NCI-H526 (cell line): ENCODE results near the gene ELL.
"Not testable (repeated sequence)": the region's sequence is repeated elsewhere in the genome, so short reads cannot be mapped to it uniquely, and the experiment has no call there.

ENCODE experiments used
- DNase-seq, 2 experiments: peaks; one replicate each; lab custom pipeline; 2025; lab: John Stamatoyannopoulos, UW

ELL gene

DNA sequence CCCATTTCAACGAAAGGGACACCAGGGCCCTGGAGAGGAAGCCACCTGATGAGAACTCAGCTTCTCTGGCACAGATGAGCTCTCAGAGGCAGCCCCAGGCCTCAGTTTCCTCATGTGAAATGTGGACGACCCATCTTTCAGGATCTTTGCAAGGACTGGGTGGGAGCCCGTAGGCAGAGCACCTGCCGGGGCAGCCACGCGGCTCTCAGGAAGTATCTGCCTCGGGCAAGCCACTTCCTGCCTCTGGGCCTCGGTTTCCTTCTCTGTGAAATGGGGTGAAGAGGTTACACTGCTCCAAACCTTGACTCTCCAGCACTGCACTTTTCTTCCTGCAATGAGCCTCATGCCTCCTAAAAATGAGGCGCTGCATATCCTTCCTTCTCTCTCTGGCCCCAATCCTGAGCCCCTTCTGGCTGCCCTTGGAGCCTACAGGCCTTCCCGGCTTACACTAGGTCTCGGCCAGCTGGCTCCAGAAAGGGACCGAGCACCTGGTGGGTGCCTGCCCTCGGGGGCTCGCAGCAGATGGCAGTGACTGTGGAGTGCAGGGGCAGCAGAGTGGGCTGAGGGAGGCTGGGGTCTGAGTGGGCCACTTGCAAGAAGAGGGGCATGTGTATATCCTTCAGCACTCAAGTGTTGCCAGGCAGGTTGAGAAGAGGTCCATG is 99.2 kb downstream of the ELL start:
- no peak for DNase-seq

DNA sequence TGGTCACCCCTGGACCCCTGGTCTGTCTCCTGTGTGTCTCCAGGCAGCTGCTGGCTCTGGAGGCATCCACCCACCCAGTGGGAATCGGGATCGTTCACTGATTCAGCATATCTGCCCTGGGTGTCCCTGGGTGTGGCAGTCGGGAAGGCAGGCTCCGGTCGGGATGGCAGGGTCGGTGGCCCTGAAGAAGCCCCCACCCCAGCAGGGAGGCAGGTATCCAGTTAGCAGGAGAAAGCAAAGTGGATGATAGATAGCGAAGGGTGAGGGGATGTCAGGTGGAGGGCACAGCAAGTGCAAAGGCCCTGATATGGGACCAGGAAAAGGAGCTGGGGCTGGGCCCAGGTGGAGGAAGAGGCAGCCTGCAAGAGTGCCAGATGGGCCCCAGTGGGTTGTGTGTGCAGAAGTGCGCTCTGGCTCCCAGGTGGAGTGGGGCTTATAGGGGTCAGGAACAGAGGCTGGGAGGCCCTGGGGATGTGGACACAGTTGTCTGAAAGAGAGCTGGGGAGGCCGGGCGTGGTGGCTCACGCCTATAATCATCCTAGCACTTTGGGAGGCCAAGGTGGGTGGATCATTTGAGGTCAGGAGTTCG is 100.4 kb downstream of the ELL start:
- DNase-seq = no peak

GRCh38 chr19:18420930-18421329 is 100.9 kb downstream of the ELL start:
- DNase-seq = no peak

- peak in 1 of 2 experiments; percentile 46 for DNase-seq
Observed at GRCh38 chr19:18419699-18420460, 102.0 kb downstream of the ELL start.

GRCh38 chr19:18419195-18419698 is 102.6 kb downstream of the ELL start, which contains the start of gene SSBP4:
SSBP4 (plus strand) TSS chr19:18419398; CDS start chr19:18419649, 251 bp downstream.
- peak in 1 of 2 experiments; percentile 84 for DNase-seq

- DNase-seq = no peak
Observed at GRCh38 chr19:18418483-18419194, 103.2 kb downstream of the ELL start.

DNA sequence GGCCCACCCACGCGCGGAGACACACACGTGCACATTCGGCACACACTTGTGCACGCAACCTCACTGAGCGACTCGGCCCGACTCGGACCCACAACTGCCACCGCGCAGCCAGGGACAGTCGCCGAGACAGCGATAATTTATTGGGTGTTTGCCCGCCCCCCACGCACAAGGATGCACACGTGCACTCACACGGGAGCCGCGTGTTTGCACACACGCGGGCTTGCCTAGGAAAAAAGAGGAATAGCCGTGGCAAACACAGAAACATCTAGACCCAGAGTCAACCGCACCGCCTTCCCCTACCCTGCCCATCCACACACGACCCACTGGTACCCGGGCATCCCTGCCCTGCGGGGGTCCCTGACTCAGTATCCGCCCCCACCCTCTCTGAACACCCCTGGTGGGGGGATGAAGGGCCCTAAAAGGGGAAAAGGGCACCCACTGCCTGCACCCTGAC is 103.8 kb downstream of the ELL start:
- DNase-seq = no peak

- DNase-seq = peak in 1 of 2 experiments; percentile 37
Observed at GRCh38 chr19:18417250-18418028, 104.4 kb downstream of the ELL start.

- DNase-seq = peak in 1 of 2 experiments; percentile 68
Observed at GRCh38 chr19:18416778-18417249, 105.1 kb downstream of the ELL start.

- no peak for DNase-seq
Observed at GRCh38 chr19:18415178-18415867, 106.5 kb downstream of the ELL start.

DNA sequence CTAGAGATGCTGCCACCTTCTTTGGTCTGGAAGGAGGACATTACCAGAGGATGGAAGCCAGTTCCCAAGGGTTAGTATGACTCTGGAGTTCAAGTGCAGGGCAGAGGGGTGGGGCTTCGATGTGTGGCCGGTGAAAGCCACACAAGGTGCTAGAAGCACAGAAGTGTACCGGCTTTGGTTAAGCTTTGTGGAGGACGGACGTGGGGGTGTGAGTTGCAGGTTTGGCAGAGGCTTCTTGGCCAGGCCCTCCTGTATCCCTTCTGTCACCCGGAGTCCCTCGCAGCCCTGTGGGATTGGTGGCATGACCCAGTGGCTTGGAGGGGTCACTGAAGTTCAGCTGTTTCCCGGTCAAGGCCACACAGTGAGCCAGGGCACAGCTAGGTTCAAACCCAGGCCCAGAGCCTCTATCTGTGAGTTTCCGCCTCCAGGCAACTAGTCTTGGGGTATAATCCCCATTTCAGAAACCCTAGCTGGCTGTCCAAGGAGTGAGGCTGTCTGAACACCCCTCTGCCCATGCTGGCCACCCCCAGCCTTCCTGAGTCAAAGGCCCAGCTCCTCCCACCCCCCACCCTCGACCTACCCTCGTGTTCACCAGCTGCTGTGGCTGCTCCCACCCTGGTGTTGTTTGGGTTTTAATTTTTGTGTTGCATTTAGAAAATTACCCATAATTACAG is 107.2 kb downstream of the ELL start:
- no peak for DNase-seq

DNA sequence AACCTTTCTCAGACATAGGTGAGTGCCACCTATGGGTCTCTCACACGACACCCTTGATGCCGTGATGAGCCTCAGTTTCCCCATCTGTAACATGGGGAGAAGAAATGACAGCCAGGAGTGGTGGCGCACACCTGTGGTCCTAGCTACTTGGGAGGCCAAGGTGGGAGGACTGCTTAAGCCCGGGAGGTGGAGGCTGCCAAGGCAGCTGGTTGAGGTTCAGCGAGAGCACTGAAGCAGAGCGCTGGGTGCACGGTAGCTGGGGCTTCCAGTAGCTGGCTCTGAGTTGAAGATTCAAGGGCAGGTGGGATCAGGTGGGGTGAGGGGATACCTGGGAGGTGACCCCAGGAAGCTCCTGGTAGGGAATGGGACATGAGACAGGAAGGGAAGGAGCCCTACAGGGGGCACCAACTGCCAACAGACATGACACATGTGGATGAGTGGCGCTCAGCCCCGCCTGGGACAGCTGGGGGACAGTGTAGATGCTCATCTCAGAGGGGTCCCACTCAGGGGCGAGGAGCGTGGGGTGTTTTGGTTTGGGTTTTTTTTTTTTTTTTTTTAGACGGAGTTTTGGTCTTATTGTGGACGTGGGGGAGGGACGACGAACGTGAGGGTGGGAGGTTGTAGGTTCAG is 109.1 kb downstream of the ELL start:
- no peak for DNase-seq

- peak in 1 of 2 experiments; percentile 39 for DNase-seq
Observed at GRCh38 chr19:18408053-18408476, 113.8 kb downstream of the ELL start.

DNA sequence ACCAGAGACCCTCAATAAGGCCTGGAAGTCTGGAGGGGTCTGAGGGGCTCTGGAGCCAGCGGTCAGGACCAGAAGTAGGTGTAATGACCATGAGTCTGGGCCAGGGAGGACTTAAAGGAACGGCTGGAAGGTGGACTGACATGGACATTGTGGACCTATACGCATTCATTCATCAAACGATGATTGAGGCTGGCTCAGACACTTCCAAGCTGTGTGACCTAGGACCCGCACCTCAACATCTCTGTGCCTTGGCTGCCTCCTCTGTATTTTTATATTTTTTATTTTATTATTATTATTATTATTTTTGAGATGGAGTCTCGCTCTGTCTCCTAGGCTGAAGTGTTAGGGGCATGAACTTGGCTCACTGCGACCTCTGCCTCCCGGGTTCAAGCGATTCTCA is 115.1 kb downstream of the ELL start:
- no peak for DNase-seq

DNA sequence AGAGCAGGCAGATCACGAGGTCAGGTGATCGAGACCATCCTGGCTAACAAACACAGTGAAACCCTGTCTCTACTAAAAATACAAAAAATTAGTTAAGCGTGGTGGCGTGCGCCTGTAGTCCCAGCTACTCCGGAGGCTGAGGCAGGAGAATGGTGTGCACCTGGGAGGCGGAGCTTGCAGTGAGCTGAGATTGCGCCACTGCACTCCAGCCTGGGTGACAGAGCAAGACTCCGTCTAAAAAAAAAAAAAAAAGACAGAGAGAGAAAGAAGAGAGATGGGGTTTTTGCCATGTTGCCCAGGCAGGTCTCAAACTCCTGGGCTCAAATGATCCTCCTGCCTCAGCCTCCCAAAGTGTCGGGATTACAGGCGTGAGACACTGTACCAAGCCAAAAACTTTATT is 116.1 kb downstream of the ELL start:
- not testable (repeated sequence) for DNase-seq

DNA sequence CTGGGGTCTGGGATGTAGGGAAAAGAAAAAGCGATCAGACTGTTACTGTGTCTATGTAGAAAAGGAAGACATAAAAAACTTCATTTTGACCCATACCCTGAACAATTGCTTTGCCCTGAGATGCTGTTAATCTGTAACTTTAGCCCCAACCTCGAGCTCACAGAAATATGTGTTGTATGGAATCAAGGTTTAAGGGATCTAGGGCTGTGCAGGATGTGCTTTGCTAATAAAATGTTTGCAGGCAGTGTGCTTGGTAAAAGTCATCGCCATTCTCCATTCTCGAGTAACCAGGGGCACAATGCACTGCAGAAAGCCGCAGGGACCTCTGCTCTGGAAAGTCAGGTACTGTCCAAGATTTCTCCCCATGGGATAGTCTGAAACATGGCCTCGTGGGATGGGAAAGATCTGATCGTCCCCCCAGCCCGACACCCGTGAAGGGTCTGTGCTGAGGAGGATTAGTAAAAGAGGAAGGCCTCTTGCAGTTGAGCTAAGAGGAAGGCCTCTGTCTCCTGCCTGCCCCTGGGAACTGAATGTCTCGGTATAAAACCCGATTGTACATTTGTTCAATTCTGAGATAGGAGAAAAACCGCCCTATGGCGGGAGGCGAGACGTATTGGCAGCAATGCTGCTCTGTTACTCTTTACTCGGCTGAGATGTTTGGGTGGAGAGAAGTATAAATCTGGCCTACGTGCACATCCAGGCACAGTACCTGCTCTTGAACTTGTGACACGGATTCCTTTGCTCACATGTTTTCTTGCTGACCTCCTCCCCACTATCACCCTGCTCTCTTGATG is 119.2 kb downstream of the ELL start:
- not testable (repeated sequence) for DNase-seq

DNA sequence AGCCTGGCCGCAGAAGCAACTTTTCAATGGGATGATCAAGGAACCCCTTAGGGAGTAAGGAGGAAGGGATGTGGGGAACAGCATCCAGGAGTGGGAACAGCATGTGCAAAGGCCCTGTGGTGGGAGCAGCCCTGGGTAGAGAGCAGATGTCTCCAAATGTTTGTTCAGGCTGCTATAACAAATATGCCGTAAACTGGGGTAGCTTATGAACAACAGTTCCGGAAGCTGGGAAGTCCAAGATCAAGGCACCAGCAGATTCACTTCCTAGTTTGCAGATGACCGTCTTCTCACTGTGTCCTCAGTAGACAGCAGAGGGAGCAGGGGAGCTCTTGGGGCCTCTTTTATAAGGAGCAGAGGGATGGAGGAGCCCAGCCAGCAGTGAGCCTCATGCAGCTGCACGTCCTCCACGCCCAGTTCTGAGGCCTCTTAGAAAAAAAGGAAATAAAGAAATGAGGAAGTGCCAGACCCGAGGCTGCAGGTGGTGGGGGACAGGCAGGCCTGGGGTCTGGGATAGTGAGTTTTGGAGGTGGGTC is 120.2 kb downstream of the ELL start:
- DNase-seq = peak in 1 of 2 experiments; percentile 15

GRCh38 chr19:18399008-18399407 is 122.9 kb downstream of the ELL start:
- peak in 1 of 2 experiments; percentile 46 for DNase-seq
